NCI-H1694 (cell line): ENCODE data around the gene AKAP13.

Experiments used
- DNase-seq: peaks from one replicate; lab custom pipeline; 2025; lab: John Stamatoyannopoulos, UW

Gene AKAP13

DNA sequence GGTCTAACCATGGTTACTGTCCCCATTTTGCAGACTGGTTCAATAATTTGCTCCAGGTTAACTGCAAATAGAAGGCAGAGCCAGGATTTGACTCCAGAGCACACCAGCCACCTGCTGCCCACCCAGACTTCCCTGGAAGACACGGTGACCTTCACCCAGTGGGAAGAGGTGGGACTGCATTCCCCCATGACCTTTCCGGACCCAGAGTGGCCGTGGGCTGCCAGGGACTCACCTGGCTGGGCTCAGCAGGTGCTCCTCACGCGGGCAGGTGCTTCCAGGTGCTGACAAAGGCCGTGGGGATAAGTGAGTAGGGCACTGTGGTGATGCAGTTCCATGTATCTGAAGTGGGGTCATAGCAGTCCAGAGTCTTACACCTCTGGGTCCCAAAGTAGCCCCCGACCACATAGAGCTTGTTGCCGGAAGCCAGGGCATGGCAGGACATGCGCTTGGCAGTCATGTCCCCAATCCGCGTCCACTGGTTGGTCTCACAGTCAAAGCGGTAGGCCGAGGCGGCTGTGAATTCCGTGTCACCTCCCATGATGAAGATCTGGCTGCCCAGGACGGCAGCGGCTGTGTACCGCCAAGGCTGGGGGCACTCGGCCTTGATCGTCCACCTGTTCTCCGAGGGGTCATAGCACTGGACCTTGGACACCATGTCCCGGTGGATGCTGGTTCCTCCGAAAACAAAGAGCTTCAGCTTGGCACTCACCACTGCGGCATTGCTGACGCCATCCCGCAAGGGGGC is 387.6 kb downstream of the AKAP13 start:
- no peak for DNase-seq

GRCh38 chr15:85768595-85769168 is 388.3 kb downstream of the AKAP13 start:
- no peak for DNase-seq

GRCh38 chr15:85769182-85769900 is 388.9 kb downstream of the AKAP13 start:
- no peak for DNase-seq

DNA sequence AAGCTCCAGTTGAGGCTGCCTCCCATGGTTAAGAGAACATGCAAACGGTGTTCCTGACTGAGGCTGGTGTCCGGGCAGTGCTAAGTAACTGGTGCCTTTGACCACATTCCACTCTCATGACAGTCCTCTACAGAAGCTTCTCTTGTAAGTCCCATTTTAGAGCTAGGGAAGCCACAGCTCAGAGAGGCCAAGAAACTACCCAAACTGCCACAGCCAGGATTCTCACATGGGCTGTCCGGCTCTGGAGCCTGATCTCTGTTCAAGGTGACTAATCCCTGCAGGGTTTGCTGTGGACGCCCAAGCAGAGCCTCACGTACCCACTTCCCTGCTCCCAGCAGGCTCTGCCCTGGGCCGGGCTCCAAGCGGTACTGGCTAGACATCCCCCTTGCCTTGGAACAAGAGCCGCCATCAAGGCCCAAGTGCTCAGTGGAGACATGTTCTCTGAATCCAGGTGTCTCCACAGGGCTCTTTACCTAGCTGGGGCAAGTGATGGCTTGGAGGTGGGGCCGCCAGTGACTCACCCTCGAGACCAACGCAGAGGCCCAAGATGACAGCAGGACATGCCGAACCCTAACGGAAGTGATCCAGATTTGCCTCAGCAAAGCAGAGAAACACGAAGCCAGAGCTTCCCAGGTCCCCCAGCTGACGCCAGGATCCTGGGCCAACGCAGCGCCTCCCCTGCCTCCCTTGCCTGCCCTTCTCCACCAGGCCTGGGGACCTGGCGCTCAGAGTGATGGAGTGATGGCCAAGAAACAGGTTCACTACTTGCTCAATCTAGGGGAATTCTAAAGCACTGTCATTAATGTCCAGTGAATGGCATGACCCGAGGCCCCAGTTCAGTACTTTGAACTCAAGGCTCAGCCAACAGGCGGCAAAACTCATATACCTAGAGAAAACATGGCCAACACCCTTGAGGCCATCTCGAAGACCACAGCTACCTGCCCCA is 390.0 kb downstream of the AKAP13 start:
- DNase-seq = no peak

DNA sequence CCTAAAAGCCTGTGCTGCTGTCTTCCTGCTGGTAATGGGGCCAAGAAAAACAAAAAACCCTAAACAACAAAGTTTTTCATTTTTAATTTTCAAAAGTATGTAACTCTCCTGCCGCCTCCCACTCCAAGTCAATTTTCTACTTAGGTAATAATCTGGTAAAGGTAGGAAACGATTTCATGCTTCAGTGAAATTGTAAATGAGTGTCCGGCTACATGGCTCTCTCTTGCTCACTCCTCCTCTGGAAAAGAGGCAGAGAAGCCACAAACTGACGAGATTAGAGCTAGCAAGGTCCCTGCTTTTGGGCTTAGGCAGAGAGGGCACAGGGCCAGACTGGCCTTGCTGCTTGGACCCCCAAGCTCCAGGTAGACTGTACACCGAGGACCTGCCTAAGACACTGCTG is 390.9 kb downstream of the AKAP13 start:
- no peak for DNase-seq

DNA sequence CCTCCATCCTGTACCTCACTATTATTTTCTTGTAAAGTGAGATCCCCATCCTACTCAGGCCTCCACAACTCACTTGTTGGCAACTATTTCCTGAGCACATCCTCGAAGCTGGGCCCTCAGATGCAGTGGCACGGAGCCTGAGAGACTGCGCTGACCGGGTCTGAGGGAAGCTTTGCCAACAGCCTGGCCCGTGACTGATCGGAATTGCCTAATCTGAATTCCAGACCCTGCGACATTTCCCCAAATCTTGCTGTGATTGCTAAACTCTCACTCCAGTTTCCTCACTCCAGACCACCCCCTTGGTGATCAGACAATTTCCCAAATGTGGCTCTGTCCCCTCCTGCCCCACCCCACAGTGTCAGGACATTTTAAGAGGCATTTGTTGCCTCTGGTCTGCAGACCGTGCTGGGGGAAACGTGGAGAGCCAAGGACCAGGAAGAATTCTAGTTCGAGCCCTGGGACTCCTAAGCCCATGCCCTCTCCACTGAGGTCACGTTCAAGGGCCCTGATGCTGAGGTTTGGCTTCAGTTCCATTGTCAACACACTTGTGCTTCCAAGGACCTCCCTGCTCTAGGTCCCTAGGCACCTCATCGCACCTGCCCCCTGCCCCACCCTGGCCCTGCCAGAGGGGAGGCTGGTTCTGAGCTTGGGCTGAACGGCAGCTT is 391.5 kb downstream of the AKAP13 start:
- DNase-seq = no peak

DNA sequence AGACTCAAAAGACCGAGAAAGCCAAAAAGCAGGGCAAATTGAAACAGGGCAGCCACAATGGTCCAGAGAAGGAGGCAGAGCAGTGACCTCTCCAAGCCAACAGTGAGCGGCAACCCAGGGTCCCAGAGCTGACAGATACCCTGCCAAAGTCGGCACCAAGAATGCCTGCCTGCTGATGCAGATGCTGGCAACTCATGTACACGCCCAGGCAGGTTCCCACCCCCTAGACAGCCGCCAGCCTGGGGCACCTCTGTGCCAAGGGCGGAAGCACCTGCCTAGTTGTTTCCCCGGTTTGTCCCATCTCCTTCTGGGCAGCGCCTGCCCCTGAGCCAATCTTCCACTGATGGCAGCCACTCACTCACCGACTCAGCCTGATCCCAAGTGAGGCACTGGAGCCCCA is 392.3 kb downstream of the AKAP13 start:
- no peak for DNase-seq

DNA sequence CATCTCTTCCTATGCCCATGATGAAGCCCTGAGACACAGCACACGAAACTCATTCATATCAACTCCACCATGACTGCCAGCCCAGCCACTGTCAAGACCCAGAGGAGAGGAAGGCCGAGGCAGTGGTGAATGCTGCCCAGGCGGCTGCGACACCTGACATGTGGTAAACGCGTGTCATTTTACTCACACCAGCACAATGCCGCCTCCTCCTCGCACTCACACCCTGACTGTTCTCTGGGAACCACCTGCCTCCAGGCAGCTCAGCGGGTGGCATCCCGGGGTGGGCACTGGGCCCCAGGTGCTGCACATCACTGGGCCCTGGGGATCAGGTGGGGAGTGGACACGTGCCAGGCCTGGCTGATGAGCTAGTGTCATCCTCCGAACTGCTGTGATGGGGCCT is 392.8 kb downstream of the AKAP13 start:
- no peak for DNase-seq

DNA sequence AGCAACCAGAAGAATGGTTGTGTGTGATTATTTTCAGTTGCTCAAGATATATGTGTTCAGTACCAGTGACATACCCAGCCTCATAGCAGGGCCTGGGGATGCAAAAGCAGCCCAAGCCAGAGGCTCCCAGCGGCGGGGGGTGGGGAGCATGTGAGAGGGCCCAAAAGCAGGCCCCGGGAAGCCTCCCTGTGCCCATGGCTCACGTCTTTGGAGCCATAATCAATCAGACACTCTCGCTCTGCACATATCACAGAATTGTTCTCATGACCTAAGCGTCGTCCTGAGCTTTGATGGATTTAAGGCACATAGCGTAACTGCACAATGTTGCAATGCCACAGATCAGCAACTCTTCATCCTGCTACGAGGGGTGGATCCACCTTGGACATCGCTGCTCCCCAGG is 393.6 kb downstream of the AKAP13 start:
- no peak for DNase-seq

DNA sequence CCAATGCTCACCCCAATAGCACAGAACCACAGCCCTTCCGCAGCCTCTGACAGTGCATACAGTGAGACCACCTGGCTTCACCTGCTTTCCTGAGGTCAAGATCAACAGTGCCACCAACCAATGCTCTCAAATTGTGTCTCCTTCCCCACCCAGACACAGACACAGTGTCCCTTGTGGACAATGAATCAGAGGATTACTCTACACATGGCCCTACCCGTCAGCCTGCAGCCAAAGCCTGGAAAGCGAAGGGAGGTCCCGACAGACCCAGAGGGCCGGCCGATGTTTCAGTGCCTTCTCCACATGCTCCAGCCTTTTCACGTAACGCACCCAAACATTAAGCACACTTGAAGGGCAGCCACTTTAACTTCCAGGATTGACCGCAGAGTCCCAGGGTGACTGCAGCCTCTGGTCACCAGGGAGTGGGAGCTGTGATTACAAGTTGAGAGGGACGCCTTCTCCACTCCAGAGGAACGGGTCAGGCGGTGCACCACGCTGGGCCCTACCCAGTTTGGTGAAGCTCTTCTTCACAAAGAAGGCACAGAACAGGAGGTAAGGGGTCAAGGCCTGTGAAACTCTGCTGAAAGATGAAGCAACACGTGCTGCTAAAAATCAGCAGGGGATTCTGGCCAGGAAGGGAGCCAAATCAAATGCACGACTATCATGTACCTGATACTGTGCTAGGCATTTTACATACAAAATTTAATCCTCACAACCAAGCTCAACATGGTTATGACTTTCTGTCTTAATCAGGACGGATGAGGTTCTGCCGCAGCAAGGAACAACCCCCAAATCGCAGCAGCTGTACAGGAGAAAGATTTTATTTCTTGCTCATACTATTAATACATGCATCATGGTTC is 397.1 kb downstream of the AKAP13 start:
- DNase-seq = no peak

- peak; percentile 41 for DNase-seq
Observed at GRCh38 chr15:85778107-85778776, 397.8 kb downstream of the AKAP13 start.

- no peak for DNase-seq
Observed at GRCh38 chr15:85779249-85779648, 398.8 kb downstream of the AKAP13 start.

DNA sequence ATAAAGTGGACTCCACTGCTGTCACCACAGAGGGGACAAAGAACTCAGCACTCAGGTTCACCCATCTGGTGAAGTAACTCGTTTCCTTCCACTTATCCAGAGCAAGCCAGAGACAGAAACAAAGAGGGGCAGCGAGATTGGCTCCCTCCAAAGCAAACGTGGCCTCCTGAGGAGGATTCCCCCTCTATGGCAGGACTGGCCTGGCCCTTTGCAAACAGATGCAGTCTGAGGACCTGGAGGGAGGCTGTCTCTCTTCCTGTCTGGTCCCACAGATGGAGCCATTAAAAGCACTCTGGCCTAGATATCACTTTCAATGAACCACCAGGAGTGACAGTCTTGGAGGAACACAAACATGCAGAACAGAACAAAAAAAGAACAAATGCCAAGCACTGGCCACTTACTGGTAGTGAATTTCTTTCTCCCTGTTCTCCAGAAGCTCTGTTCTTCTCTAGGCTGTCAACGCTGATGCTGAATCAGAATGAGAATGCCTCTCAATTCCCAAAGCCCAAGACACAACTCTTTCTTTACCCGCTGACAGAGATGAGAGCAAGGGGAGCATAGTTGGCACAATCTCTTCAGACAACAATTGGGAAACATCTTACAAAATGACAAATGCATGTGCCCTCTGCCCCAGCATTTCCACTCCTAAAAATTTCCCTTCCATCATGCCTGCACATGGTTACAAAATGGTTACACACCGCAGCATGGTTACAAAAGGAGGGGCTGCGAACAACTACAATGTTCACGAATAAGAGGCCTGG is 400.0 kb downstream of the AKAP13 start:
- DNase-seq = no peak

GRCh38 chr15:85781099-85781498 is 400.7 kb downstream of the AKAP13 start:
- no peak for DNase-seq

DNA sequence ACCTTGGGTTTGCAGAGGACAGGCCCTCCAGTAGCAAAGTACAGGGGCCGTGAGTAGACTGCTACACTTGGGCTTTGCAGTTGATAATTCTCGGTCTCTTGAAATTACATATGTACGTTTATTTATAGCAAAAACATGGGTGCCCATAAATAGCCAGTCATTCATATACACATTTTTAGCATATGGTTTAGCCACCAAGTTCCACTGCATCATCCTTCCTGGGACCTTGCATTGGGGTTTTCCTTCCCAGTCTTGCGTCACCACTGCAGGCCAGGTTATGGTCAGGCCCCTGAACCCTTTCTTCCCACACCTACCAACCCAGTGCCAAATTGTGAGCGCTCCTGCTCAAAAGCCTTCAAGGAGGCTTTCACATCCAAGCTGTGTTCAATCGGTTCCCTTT is 401.7 kb downstream of the AKAP13 start:
- DNase-seq = no peak

DNA sequence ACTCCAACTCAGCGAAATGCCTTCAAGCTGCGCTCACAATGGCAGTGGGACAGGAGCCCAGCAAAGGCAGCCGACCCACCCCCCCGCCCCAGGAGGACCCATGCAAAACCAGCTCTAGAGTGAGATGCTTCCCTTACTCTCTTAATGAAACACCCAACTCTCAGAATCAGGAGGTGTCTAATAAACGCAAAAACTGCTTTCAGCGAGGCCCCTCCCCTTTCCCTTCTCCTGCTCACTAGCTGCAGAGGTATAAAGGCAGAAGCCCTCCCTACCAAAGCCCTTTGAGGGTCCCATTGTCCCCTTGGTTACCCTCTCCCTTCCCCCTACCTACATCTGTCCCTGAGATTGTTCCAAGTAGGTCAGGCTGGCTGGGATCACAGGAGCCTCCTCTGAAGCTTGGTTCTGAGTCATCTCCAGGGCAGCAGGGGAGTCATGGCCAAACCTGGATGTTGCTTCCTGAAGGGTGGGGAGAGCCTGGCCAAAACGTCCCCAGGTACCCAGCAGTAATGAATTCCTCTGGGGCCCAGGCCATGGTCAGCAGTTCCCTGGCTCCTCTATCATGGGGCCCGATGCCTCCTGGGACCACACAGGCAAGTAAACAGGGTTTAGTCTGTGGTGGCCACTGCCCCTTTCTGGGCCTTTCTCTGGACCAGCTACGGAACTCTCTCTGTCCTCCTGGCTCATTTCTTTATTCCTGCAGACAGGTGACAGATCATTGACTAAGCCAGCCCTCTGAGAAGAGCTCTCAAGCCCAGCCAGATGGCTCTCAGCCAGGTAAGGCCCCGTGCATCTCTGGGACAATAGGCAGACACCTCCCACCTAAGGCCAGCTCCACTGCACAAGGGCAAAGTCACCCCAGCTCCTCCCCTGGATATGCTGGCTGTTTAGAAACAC is 405.7 kb downstream of the AKAP13 start:
- no peak for DNase-seq

DNA sequence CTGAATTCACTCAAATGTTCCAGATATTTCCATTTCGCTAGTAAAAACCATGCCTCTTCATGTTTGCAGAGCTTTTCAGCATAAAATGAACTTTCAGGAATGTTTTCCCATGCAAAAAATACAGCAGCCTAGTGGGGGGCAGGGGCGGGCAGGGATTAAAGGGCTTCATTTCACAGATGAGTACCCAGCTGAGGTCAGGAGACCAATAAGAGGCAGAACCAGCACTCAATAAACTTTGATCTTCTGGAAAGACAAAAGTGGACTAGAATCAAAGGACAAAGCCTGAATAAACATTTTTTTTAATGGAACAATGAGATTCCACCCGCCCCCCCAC is 406.3 kb downstream of the AKAP13 start:
- DNase-seq = no peak

GRCh38 chr15:85788771-85789495 is 408.5 kb downstream of the AKAP13 start:
- no peak for DNase-seq
